OCI-M2 (cell line): ENCODE measurements around the gene MAT2A.

Source experiments
- DNase-seq: peaks from one replicate; lab custom pipeline; 2025; ENCODE audit not compliant: unreplicated experiment; lab: John Stamatoyannopoulos, UW

The MAT2A gene

DNA sequence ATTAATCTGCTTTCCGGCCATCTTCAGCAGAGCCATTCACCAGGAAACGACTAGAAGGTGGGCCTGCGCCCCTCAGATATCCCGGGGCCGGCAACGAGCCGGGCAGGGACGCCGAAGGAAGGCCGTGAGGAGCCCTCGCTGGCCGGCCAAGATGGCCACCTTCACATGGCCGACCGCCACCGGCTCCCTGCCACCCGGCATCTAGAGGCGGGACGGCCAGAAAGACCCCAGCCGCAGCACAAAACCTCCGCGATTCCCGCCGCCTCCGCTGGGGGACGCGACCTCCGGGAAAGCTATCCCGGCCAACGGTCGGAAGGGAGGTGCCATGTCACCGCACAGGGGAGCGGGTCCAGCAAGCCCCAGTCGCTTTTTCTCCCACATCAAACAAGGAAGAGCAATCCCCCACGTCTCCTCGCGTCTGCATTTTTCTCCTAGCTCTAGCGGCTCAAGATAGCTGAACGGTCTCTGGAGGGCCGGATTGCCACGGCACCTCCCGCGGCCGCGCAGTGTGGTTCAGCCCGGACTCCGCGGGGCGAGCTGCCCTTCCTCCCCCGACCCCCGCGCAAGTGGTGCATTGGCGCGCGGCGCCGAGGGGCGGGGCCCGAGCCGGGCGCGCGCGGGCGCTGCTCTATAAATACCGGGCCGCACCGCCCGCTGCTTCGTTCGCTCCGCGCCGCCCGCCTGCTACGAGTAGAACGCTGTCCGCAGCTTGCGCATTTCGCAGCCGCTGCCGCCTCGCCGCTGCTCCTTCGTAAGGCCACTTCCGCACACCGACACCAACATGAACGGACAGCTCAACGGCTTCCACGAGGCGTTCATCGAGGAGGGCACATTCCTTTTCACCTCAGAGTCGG is at the start of gene MAT2A:
MAT2A (plus strand) TSS at position 662 of the 854 bp plus-strand sequence; CDS start at position 782, 120 bp downstream.
- DNase-seq: peak; percentile 51

GRCh38 chr2:85490861-85491755 is 47.9 kb upstream of the MAT2A start:
- no peak for DNase-seq

DNA sequence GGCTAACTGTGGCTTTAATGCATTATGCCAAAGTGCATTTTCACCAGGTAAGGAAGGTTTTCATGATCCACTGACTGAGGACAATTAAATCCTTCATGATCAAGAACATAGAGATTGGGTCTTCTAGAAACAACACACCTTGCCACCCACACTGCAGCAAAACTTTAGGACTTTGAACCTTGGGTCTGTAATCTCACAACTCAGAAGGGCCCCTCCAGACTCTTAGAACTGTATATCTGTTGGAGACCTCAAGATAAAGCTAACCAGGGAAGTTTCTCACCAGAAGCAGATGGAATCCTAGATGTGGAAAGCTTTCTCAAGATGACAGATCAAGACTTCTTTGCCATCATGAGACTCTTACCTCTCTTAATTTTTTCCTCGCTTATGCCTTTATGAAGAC is 42.5 kb upstream of the MAT2A start:
- no peak for DNase-seq

DNA sequence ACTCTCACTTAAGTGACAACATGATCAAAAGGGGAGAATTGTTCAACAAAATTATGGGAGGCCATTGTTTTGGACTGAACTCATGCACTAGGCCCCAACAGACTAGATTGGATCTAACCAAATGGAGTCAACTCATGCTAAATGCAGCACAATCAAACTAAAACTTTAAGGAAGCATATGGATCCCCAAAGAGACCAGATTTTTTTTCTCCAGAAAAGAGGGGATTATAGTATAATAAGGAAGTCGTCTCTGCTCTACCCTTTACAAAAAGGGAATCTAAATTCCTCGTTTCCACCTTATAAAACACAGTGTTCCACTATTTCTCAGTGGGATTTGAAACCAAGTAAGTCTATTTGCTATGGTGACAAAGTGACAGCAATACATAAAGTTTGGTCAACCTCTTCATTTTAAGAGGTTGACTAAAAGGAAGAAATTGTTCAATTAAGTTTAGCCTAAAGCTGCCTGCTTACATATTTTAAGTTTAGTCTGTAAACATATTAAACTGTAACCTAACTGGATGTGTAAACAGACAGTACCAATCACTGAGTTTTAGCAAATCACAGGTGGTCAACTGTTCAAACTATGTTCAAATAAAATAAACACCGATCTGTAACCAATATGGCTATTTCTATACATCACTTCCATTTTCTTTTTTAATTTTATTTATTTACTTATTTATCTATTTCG is 40.9 kb upstream of the MAT2A start:
- DNase-seq: no peak

- no peak for DNase-seq
Observed at GRCh38 chr2:85501248-85501647, 37.7 kb upstream of the MAT2A start.

DNA sequence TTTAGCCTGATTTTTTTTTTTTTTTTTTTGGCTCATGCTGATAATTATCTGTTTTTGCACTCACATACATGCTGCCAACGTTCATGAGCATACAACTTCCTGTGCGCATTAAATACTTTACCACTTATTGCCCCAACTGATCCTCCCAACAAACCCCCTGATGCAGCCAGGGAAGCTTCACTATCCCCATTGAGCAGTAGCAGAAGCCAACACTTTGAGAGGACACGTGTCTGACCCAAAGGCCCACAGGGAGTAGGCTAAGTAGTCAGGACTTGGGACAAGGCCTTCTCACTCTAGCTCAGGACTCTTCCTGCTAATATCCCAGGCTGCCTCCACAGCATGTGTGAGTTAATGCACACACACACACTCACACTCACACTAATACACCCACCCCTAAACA is 36.2 kb upstream of the MAT2A start:
- no peak for DNase-seq

GRCh38 chr2:85503168-85503850 is 35.7 kb upstream of the MAT2A start:
- DNase-seq: no peak

DNA sequence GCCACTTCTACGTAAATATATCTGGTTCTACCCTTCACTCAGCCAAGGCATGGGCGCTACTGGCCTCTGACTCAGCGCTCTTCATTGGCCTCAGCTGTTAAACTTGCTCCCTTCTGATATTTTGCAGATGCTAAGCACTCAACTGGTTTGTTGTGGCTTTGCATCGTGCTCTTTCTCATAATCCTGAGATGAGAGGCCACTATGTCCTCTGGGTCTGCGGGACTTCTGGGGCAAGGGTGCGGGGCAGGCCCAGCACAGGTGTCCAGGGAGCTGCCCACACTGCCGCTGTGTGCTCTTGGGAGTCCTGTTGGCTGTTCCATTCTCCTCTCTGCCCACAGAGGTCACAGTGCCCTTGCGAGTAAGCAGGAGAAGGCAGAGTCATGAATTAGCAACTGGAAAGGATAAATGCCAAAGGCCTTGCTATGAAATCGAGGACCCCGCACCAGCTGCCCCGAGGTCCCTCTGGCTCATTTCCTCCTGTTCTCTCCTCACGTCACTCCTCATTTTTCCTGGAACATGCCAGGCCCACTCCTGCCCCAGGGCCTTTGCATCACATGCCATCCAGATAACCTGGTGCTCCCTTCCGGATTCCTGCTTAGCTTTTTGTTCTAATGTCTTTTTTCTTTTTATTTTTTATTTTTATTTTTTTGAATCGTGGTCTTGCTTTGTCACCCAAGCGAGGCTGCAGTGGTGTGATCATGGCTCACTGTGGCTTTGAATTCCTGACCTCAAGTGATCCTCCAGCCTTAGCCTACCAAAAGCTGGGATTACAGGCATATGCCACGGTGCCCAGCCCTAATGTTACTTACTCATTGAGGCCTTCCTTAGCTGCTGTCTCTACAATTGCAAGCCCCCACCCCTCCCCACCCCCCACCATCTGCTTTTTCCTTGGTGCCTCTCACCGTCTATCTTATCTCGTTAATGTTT is 34.9 kb upstream of the MAT2A start:
- DNase-seq: no peak

- DNase-seq: no peak
Observed at GRCh38 chr2:85504778-85505261, 34.1 kb upstream of the MAT2A start.

DNA sequence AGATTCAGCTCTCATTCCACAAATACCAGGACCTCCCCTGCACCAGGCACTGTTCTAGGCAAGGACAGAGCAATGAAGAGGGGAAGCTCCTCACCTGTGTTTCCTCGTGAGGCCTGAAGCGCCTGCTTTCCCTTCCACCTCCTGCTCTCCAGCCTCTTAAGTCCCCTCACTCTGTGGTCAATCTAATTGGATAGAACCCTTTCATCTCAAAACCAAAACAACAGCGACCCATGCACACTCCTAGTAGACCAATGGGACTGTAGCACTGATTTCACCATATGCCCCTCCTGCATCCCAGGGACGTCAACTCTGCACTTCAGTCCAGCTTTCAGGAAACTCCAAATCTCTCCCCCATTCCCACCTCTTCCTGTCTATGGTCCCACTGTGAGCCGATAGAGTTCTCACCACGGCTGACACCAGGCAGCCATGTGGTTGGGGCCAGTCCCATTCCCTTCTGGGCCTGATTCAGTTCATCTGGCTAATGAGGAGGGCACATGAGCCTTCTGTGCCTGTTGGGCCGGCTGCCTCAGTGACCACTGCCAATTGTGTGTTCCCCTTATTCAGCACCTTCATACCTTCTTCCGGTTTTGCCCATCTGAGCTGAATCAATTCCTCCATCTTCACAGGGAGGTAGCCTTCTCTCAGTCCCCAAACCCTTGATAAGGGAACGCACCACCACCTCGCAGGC is 33.3 kb upstream of the MAT2A start:
- DNase-seq: no peak

DNA sequence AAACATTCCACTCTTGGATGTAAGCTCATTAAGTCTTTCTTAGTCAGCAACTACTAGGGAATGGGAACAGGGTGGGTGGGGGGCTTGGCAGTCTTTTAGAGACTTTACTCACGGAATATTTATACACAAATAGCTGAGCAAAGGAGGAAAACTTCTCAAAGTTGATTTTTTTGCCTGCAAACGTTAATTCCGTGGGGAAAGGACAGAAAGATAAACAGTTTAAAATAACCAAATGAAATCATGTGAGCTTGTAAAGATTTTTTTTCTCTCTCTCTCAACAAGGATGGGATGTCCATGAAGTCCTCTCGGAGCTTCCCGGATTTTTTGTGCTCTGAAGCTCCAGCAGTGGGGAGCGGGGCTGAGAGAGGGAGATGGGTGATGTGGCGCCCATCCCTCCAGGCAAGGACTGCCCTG is 32.2 kb upstream of the MAT2A start:
- no peak for DNase-seq

GRCh38 chr2:85511008-85511811 is 27.8 kb upstream of the MAT2A start:
- no peak for DNase-seq

DNA sequence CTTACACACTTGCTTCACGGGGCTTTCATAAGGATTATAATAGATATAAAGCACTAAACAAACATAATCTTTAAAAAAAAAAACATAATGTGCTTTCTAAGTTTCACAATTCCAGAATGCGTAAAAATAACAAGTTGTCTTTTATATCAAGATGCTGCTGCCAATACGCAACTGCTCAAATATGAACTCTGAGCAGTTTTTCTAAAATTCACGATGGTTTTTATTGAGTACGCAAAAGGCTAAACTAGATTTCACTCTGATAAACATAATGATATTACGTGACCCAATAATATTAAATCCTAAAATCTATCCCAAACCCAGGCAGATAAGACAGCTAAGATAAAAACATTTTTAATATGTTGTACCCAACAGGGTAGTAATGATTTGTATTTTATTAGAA is 24.6 kb upstream of the MAT2A start:
- DNase-seq: no peak

DNA sequence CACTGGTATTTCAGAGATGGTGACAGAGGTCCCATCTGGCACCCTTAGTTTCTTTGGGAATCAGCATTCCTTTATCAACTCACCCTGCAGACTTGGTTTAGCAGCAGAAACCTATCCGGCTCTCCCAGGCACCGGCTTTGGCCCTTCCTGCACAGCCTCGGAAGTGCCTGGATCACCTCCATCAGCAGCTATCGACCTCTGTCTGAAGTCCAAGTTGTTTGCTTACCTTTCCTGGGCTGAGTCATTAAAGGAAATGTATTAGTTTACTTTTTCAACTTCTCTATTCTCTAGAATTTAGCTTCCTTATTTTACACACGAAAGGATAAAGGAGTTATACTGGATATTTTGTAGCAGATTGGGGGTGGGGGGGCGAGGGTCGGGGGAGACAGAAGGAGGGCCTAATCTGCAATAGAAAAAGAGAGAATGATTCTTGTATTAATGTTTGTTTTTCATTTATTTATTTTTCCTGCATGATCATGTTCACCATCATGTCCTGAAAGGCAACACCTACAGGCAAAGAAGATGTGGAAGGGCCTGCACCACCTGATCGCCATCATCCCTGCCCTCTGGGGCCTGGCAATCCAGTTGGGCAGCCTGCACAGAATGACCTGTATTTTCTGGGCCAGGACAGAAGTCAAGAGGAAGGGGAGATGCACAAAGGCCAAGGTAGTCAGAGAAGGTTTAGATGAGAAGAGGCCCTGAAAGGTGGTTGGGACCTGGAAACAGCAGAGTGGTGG is 22.1 kb upstream of the MAT2A start:
- DNase-seq: no peak

- no peak for DNase-seq
Observed at GRCh38 chr2:85522090-85522647, 16.8 kb upstream of the MAT2A start.

- DNase-seq: no peak
Observed at GRCh38 chr2:85523062-85523902, 15.7 kb upstream of the MAT2A start.
